ENCODE results near the gene HAND1.

HAND1 gene

DNA sequence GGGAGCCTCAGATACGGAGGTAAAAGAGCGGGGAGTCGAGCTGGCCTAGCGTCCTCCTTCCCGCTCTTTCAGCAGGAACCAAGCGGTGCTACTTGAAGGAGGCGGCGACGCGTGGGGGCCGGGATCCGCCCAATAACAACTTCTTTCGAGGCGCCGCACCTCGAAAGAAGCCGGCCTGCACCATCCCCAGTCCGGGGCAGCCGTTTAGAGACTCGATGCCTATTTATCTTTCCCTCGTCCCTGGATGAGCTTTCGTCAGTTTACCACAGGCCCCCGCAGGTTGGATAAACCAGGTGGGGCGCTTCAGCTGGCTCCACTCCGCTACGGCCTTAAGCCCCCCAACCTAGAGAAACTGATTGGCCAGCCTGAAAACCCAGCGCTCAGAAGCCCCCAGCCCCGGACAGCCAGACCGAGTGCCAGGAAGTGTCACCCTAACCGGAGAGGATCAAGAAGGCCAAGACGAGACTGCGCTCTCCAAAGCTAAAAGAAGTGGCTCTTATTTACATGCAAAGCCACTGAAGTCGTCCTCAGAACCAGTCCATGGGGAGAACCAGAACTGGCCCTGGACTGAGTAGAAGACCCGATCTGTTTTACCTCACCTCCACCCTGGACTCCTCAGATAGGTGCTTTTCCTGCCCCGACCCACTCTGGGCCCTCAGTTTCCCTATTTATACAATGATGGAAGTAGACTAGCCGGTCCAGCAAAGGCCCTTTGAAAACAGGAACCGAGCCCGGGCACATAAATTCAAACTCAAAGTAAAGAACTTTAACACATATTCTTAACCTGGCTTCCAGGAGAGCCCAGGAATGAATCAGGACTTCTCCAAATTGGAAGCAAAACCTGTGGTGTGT lies 1.4 kb downstream of the HAND1 start:
- ATAC-seq: no peak
- H3K4me3 Mint-ChIP-seq: peak overlapping the region; percentile 21 to 78
- H3K27ac Mint-ChIP-seq: peak overlapping the region in 1 of 2 donors; percentile 68
- H3K27me3 Mint-ChIP-seq: peaks cover 92% of the 10 kb centered on the region
- H3K9me3 Mint-ChIP-seq: no peaks in the 10 kb centered on the region
- no peak for DNase-seq
- peaks cover 80% of the 10 kb centered on the region for H3K4me1 Mint-ChIP-seq

DNA sequence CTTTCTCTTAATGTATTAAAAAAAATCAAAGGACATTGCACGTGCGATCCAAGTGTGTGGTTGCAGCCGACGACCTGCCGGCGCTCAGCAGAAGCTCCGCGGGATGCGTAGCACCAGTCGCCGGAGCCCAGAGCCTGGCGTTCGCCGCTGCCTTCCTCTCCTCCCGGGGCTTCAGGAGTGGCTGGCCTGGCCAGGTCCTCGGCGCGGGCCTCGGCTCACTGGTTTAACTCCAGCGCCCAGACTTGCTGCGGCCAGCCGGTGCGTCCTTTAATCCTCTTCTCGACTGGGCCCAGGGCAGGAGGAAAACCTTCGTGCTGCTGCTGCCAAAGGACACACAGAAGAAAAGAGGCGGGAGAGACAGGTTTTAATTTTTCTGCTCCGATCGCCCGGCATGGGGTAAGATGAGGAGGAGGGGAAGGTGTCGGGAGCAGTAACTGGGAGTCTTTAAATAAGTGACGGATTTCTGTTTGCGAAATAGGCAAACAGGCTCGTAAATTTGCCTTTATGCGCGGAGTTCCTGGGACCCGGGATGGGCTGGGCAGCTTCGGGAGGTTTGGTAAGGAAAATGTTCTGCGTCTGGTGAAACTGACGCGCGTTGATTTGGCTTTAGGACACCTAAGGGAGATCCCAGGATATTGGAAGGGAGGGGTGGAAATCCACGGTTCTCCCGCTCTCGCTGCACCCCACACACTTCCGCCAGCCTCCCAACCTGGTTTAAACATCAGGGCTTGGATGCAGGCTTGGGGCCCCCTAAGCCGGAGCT lies 2.3 kb downstream of the HAND1 start:
- Mint-ChIP-seq H3K4me1 (peaks cover 72% of the 10 kb centered on the region), H3K4me3 (peak overlapping the region; percentile 49 to 78), H3K9me3 (no peaks in the 10 kb centered on the region), H3K27me3 (peaks cover 92% of the 10 kb centered on the region), H3K27ac (no peak overlapping the region)
- no peak for DNase-seq
- ATAC-seq: no peak

DNA sequence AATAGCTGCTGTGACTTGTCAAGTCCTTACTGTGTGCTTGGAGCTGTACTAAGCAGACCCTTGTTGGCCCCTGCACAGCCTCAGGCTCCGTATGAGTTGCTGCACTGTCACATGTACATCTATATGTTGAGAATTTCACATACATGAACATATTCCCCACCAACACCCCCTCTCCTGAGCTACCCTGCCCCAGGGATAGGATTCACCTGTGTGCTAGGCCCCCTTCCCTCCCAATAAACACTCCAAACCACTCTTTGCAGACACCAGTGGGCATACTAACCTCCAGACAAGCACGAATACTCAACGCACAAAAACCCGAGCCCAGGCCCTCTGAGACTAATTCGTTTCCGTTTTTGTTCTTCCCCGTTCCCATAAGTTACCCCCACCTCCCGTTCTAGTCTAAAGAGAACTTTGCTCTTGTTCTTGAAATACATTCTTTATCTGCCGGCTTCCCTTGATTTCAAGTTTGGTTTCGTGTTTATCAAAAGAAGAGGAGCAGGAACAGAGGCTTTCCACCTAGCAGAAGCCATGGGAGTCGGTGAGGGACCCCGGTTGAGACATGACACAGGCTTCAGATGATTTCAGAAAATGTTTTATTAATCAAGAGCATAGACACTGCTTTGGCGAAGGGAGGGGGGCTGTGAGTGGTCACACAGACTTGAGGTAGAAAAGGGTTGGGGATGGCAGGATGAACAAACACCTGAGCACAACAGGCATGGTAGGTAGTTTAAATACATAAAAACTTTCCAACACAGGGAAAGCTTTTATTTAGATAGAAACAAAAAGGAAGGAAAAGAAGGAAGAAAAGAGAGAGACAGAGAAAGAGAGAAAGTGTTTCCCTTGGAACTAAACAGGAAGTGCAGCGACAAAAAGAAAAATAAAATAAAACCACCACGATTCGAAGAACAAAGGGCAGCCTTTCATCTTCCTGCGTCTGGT lies 3.4 kb downstream of the HAND1 start:
- Mint-ChIP-seq H3K9me3 (no peaks in the 10 kb centered on the region), H3K27me3 (peaks cover 92% of the 10 kb centered on the region), H3K4me1 (peaks cover 64% of the 10 kb centered on the region), H3K4me3 (peak overlapping the region; percentile 39 to 62), H3K27ac (peak overlapping the region in 1 of 2 donors; percentile 40)
- DNase-seq: no peak
- peak; percentile 39 for ATAC-seq

DNA sequence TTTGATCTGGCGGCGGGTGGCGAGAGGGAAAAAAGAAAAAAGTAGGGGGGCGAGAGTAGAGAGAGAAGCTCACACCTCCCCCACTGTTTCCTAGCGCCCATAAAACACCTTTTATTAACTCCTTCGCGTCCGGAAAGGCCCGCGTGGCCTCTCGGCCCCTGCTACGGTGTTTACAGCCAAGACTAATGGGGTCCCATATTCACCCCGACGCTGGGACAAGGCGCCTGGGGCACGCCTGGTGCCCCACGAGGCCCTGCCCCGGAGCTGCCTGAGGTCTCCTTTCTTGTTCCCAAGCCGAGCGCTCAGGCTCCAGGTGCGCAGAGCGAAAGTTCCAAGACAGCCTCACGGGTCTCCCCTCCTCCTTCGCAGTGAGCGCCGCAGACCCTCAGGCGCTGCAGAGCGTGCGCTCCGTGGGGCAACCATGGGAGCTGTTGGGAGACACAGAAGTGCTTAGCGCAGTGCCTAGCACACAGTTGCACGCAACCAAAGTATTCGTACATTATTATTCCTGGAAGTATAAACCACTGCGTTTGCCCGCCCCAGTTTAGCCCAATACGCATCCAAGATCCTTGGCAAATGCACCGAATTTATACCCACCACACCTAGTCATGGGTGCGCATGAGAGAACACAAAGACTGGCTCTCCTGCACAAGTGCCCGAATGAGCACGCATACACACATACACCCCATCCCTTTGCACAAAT lies 4.3 kb downstream of the HAND1 start:
- Mint-ChIP-seq H3K9me3 (no peaks in the 10 kb centered on the region), H3K4me1 (peaks cover 57% of the 10 kb centered on the region), H3K4me3 (peak overlapping the region; percentile 2 to 60), H3K27ac (no peak overlapping the region), H3K27me3 (peaks cover 92% of the 10 kb centered on the region)
- DNase-seq (no peak), ATAC-seq (peak; percentile 34)

DNA sequence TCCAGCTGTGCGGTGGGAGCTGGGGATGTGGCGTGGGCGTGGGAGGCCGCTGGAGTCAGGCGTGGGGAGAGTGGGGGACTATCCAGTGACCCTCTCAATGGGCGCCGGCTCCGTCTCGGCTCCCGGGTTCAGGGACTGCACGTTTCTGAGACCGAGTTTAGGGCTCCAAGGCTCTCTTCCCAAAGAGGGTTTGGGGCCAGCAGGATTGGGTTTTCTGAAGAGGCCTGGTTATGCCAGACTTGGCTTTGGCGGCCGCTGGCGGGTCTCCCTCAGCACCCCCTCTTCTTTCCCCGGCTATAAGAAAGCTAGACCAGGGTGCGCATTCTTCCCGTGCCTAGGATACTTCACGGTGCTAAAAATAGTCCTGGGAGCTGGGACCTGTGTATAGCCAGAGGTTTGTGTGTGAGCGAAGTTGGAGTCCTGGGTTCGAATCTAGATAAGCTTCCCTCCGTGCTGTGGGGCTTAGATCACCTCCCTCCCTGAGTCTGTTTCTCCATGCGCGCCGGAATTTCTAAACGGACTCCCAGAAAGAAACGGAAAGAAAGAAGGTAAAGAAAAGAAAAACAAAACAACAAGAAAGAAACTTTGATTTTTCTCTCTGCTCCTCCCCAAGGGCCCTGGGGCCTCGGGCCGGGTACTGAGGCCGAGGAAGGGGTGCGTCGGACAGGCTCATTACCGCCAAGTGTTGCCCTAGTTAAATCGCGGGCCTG lies 5.0 kb downstream of the HAND1 start:
- peaks cover 59% of the 10 kb centered on the region for H3K4me1 Mint-ChIP-seq

DNA sequence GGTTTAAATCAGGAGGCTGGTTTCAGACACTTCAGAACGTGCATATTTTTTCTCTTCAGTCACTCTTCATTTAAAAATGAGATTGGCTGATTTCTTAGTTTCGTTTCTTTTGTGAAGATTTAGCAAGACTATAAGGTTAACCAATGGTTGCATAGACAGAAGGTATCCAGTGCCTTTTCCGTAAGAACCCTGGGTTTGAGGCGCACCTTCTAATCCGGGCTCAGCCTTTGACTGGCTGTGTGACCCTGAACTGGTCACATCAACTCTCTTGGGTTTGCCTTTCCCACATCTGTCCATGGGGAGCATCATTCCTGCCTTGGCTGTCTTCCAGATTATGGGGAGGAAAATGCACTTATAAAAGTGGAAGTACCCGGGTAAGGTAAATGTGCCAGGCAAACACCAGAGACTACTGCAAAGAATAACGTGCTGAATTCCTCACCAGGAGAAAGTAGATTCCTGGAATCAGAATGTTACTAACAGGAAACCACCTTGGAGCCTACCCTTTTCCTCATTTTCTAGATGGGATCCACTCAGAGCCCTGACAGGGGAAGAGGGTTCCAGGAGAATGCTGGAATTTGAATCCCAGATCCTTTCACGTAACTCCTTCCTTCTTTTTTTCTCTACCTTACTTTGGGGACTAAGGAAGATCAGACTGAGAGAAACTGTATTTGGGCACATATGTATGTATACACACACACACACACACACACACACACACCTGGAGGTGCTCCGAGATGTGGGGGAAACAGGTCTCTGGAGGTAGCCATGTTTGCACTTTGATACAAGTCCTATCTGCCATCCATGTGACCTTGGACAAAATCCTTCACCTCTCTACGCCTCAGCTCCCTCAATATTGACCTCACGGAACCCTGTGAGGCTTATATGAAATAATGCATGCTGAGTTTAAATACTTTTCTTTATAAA lies 6.8 kb downstream of the HAND1 start:
- ATAC-seq (no peak), DNase-seq (no peak)
- peaks cover 90% of the 10 kb centered on the region for H3K27me3 Mint-ChIP-seq
- H3K4me3 Mint-ChIP-seq: no peak overlapping the region
- no peak overlapping the region for H3K27ac Mint-ChIP-seq
- no peaks in the 10 kb centered on the region for H3K9me3 Mint-ChIP-seq
- peaks cover 42% of the 10 kb centered on the region for H3K4me1 Mint-ChIP-seq

More for the DNA sequence above, 5.0 kb downstream of the HAND1 start:
- Mint-ChIP-seq H3K4me3 (peak overlapping the region; percentile 44 to 60), H3K27me3 (peaks cover 97% of the 10 kb centered on the region), H3K9me3 (no peaks in the 10 kb centered on the region), H3K27ac (no peak overlapping the region)
- ATAC-seq: no peak
- no peak for DNase-seq

DNA sequence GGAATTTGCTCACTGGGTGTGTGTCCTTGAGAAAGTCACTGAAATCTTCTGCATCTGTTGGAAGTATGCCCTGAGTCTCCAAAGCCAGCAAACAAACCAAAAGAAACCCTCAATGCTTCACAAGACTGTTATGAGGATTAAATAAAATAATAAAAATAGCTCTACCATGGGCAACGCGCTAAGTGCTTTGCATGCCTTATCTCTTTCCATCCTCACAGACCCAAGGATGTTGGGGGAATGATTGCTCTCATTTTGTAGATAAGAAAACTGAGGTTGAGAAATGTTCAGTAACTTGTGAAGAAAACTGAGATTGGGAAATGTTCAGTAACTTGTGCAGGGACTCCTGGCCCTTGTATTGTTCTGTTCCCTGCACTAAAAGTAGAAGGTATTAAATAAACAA lies 7.9 kb downstream of the HAND1 start:
- peaks cover 31% of the 10 kb centered on the region for H3K4me1 Mint-ChIP-seq
- no peaks in the 10 kb centered on the region for H3K9me3 Mint-ChIP-seq
- peaks cover 79% of the 10 kb centered on the region for H3K27me3 Mint-ChIP-seq
- H3K4me3 Mint-ChIP-seq: no peak overlapping the region
- no peak overlapping the region for H3K27ac Mint-ChIP-seq
- ATAC-seq: no peak
- no peak for DNase-seq

DNA sequence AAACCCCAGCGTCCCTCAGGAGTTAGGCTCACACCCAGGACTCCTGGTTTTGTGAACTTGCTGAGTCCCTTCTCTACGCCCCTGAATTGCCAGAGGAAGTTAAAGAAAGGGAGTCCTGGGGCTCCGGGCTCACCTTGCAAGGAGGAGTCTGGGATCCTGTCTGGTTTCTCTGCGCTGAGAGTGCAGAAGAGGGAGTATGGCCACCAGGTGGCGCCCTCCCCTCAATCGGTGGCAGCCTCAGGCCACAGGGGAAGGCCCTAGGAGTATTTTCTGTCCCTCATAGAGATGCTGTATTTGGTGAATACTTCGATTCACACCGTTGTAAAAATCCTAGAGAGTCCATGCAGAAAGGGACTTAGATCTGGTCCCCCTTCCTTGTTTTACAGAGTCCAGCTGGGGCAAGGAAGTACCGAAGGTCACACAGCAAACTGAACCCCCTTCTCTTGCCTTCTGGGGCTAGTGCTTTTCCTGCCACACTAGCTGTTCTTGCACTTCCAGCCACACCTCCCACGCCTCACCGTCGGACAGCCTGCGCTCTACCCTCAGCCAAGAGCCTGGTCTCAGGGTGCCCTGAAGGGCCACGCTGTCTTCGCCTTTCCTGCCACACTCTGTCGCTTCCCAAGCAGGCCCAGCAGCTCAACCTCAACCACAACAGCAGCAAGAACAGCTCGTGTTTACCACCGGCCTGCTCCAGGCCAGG lies 10.2 kb downstream of the HAND1 start:
- DNase-seq: peak; percentile 77 to 79
- no peak overlapping the region for H3K27ac Mint-ChIP-seq
- H3K4me1 Mint-ChIP-seq: peaks cover 8% of the 10 kb centered on the region
- H3K27me3 Mint-ChIP-seq: peaks cover 56% of the 10 kb centered on the region
- no peaks in the 10 kb centered on the region for H3K9me3 Mint-ChIP-seq
- no peak overlapping the region for H3K4me3 Mint-ChIP-seq
- ATAC-seq: peak; percentile 96

DNA sequence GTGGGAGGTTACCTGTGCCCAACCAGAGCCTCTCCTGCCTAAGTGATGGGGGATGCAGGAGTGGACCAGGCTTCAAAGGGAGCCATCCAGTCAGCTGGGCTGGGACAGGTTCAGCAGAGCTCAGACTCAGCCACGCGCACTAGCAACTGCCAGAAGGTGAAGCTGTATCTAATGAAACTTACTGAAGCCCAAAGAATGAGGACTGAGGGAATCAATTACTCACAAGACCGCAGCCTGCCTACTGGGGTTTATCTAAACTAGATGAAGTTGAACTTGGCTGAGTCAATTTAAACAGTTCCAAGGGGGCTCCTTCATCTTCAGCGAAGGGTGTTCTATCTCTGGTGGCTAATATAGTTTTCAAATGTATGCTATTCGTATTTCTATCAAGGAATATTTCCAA lies 11.4 kb downstream of the HAND1 start:
- Mint-ChIP-seq H3K27me3 (peaks cover 48% of the 10 kb centered on the region), H3K27ac (no peak overlapping the region)
- DNase-seq: no peak

DNA sequence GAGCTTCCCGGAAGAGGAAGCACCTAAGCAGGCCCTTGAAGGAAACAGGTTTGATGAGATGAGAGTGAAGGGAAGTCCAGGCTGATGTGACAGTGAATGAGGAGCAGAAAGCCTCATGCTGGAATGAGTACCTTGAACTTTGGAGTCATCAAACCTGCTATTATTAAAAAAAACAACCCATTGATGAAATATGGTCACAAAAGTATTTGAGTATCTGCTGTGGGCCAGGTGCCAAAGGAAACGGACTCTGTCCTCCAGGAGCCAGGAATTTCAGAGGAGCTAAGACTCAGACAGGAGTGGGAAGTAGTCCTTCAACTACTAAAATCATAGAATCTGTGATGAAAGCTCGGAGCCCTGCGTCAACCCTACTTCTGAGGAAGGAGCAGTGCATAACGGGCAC lies 11.9 kb downstream of the HAND1 start:
- no peak overlapping the region for H3K27ac Mint-ChIP-seq
- peaks cover 4% of the 10 kb centered on the region for H3K4me1 Mint-ChIP-seq
- peaks cover 43% of the 10 kb centered on the region for H3K27me3 Mint-ChIP-seq
- no peaks in the 10 kb centered on the region for H3K9me3 Mint-ChIP-seq
- ATAC-seq (no peak), DNase-seq (no peak)
- H3K4me3 Mint-ChIP-seq: no peak overlapping the region

More for the DNA sequence above, 11.4 kb downstream of the HAND1 start:
- H3K4me3 Mint-ChIP-seq: no peak overlapping the region
- H3K9me3 Mint-ChIP-seq: no peaks in the 10 kb centered on the region
- peaks cover 4% of the 10 kb centered on the region for H3K4me1 Mint-ChIP-seq
- ATAC-seq: no peak

DNA sequence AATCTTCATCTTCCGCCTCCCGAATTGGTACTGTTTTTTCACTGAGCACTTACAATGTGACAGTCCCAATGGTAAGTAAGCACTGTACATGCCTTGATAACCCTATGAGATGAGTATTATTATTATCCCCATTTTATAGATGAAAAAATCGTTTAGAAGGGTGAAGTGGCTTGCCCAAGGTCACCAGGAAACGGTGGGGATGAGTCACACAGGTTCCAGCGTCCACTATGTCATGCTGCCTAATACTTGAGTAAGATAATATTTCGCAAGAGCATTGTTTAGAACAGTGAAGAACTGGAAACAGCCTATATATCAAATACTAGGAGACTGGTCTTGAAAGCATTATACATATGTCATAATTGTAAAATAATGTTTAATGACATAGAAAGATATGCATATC lies 12.9 kb downstream of the HAND1 start:
- Mint-ChIP-seq H3K4me1 (peaks cover 4% of the 10 kb centered on the region), H3K27me3 (peaks cover 33% of the 10 kb centered on the region), H3K4me3 (no peak overlapping the region), H3K9me3 (no peaks in the 10 kb centered on the region), H3K27ac (no peak overlapping the region)
- no peak for DNase-seq
- no peak for ATAC-seq

DNA sequence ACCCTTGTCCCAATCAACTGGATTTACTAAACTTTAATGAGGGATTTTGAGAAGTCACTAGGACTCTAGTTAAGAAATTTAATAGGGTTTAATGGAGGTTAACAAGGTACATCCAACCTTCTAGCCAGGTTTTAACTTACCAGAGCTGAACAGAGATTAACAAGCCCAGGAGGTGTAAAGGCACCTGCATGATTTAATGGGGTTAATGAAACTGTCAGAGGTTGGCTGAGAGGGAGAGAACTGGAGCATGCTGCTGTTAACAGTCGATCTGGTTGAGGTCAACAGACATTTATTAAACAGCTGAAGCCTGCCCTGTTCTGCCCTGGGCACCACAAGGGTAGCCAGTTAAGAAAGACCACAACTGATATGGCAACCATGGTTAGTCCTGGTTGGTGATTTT lies 13.6 kb downstream of the HAND1 start:
- ATAC-seq (no peak), DNase-seq (no peak)
- no peak overlapping the region for H3K27ac Mint-ChIP-seq
- peaks cover 25% of the 10 kb centered on the region for H3K27me3 Mint-ChIP-seq
- no peaks in the 10 kb centered on the region for H3K9me3 Mint-ChIP-seq
- no peak overlapping the region for H3K4me3 Mint-ChIP-seq
- H3K4me1 Mint-ChIP-seq: peaks cover 4% of the 10 kb centered on the region

DNA sequence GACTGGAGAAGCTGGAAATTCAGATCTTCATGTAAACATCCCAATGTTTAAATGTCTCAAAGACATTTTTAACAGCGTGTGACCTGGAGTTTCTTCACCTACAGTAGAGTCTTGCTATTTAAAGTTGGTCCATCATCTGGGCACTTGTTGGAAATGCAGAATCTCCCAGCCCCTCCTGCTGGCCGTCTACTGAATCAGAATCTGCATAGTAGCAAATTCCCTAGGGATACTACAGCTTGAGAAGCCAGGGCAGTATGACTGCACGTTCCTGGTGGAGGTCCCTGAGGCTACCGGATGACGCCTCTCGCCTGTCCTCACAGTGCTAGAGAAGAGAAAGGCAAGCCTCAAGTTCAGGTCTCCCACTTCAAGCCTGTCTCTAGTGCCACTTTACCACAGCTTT lies 16.5 kb downstream of the HAND1 start:
- Mint-ChIP-seq H3K4me1 (no peaks in the 10 kb centered on the region), H3K27me3 (no peaks in the 10 kb centered on the region), H3K4me3 (no peak overlapping the region), H3K27ac (no peak overlapping the region), H3K9me3 (no peaks in the 10 kb centered on the region)
- DNase-seq (no peak), ATAC-seq (no peak)
